ENCODE measurements around the gene HS3ST2.
"Not testable (repeated sequence)": the region's sequence is repeated elsewhere in the genome, so short reads cannot be mapped to it uniquely, and the experiment has no call there.

HS3ST2 gene

DNA sequence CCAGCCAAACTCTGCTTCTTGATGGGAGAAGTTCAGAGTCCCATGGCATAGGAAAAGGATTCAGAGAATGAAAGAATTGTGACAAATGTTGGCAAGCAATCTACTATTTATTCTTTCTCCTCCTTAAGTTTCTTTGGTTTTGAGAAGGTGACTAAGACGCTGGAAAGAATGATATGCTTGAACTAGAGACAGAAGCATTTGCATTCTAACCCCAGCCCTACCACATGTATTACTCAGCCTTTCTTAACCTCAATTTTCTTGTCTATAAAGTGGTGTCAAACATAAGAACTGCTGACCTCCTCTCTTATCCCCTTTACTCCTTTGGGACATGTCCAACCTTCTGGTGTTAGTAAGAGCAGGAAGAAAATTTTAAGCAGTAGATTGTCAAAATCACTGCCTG is 124.7 kb downstream of the HS3ST2 start:
- no peak for DNase-seq

GRCh38 chr16:22939744-22940363 is 125.9 kb downstream of the HS3ST2 start:
- DNase-seq, result not testable (repeated sequence)

- DNase-seq, result no peak
These were observed 128.1 kb downstream of the HS3ST2 start for GRCh38 chr16:22941970-22942501.

DNA sequence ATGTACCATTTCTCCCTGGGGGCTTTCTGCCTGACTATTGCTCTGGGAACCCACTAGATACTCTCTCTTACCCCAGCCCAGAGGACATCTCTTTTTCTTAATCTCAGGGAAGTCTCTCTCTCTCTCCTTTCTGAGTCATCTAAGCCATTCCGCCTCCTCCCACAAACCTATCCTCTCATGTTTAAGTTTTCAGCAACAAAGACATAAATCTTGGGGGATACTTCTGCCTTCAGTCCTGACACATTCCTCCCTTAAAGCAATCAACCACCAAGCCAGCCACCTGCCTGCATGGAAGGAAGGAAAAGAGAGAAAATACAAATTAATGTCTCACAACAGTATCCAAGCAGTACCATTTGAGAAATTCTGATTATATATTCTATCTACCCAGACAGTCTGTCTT is 128.8 kb downstream of the HS3ST2 start:
- DNase-seq, result no peak

DNA sequence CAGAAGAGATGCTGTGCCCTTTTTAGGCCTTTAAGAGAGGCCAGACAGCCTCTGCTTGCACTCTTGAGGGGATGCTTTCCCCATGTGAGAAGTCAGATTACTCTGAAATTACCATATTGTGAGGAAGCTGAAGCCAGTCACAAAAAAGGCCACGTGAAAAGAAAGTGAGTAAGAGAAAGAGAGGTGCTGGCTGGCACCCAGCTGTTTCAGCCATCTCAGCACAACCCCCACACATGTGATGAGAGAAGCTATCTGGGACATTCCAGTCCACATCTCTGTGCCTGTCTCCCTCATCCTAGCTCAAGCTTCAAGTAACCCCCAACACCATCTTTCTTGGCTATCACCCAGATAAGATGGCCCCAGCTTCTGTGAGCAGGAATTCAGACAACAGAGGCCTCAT is 131.4 kb downstream of the HS3ST2 start:
- no peak for DNase-seq

DNA sequence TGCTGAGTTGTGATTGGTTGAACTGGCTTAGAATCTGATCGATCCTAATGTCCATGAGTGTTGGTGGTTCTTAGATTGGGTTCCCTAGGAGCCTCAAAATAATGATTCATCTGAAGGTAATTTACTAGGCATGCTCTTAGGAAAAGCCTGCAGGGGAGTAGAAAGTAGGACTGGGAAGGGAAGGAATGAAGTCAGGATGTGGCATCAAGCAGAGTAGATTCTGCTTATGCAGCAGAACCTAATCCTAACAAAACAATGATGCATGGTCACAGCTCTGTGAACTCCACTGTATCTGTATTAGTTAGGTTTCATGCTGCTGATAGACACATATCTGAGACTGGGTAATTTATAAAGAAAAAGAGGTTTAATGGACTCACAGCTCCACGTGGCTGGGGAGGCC is 132.5 kb downstream of the HS3ST2 start:
- no peak for DNase-seq

DNA sequence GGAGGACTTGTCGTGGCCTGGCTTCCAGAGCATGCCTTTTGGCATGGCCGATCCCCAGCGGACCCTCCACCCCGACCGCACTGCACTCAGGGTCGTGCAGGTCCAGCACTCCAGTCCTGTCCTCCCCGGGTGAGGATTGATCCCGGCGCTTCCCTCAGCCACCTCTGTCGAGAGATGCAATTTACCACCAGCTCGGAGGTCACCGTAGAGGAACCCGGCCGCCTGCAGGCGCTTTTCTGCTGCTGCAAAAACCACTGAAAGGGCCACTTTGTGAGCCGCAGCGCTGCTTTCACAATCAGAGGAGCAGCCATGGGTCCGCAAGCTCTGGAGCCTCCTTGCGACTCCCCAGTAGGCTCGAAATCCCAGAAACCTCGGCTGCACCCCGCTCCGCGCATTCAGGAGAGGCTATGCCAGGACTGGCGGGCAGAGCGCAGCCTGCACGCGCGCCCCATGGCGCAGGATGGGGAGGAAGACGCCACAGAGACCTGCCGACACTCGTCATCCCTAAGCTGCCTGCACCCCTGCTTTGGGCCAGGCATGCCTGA is 134.2 kb downstream of the HS3ST2 start:
- DNase-seq, result no peak

DNA sequence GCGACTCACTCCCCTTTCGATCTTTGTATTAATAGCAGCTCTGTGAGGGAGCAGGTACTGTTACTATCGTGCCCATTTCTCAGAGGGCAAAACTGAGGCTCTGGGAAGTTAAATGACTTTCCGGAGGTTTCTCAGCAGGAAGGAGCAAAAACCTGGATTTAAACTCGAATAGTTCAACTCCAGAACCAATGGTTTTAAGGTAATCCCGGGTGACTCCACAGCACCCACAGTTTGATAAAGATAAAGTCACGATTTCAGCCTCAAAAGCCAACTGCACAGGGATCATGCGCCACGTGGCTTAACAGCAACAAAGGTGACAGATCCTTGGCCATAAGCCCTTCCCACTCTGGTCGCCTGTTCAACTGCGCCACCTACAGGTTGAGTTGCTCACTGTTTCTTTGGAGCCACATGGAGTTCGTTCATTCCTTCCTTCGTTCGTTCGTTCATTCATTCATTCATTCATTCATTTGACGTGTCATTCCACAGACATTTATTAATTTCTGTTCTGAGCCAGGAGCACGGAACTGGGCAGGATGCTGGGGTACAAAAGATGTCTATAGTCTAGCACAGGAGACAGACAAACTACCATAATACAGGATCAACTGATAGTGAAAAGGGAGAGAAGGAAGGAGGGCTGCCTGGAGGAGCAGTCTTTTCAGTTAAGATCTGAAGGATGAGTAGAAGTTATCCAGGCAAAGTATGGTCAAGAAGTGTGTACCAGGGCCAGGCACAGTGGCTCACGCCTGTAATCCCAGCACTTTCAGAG is 134.8 kb downstream of the HS3ST2 start:
- DNase-seq, result no peak

- no peak for DNase-seq
These were observed 141.6 kb downstream of the HS3ST2 start for GRCh38 chr16:22955461-22956070.

- DNase-seq, result no peak
These were observed 147.2 kb downstream of the HS3ST2 start for GRCh38 chr16:22961206-22961605.

- DNase-seq, result no peak
These were observed 148.9 kb downstream of the HS3ST2 start for GRCh38 chr16:22962905-22963304.

All from activated CD4-positive, alpha-beta T cell treated with anti-CD3 and anti-CD28 coated beads for 1 hour (primary cell).